ENCODE measurements around the gene TAPT1.

The TAPT1 gene

DNA sequence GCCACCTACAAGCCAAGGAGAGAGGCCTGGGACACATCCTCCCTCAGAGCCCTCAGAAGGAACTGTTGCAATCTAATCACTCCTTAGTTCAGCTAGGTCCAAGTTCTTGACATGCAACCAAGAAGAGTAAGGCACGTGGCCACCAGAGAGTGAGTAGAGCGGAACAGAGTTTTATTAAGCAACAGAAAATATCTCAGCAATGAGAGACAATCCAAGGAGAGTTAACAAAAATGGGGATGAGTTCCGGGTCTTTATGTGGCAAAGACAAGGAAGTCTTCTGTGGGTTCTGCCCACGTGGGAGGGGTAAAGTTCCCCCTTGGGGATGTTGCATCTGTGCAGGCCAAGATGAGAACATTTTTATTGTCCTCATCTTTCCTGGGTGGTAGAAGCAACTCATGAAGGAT is 104.0 kb downstream of the TAPT1 start:
- DNase-seq (ENCODE audit: low read depth): no peak
- H3K4me3 ChIP-seq (ENCODE audit: control insufficient read depth, low read depth, low read length): no peak overlapping the region
- TF ChIP-seq, protein P1, sequence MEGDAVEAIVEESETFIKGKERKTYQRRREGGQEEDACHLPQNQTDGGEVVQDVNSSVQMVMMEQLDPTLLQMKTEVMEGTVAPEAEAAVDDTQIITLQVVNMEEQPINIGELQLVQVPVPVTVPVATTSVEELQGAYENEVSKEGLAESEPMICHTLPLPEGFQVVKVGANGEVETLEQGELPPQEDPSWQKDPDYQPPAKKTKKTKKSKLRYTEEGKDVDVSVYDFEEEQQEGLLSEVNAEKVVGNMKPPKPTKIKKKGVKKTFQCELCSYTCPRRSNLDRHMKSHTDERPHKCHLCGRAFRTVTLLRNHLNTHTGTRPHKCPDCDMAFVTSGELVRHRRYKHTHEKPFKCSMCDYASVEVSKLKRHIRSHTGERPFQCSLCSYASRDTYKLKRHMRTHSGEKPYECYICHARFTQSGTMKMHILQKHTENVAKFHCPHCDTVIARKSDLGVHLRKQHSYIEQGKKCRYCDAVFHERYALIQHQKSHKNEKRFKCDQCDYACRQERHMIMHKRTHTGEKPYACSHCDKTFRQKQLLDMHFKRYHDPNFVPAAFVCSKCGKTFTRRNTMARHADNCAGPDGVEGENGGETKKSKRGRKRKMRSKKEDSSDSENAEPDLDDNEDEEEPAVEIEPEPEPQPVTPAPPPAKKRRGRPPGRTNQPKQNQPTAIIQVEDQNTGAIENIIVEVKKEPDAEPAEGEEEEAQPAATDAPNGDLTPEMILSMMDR (conservative IDR thresholded peaks at IDR 0.05; ENCODE audit: control insufficient read depth, insufficient read depth, low read depth, low read length): no peak

DNA sequence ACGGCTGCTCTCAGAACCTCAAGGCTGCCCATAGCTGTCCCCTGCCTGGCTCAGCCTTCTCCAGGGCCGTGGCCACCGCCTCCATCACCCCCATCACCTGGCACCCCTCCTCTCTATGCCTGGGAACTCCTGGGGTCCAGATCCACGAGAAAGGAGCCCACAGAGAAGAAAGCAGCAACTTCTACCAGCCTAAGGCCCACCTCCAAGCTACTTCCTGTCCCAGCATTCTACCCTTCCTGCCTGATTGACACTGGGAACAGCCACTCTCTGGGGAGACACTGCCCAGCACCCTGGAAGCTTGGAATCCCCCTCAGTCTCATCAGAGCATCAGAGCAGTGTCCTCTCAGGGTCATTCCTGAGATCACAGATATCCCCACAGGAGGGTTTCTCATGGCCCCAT is 105.6 kb downstream of the TAPT1 start:
- H3K4me3 ChIP-seq (ENCODE audit: control insufficient read depth, low read depth, low read length): no peak overlapping the region
- DNase-seq (ENCODE audit: low read depth): peak; percentile 2
- TF ChIP-seq, protein P1 (conservative IDR thresholded peaks at IDR 0.05; ENCODE audit: control insufficient read depth, insufficient read depth, low read depth, low read length): no peak

DNA sequence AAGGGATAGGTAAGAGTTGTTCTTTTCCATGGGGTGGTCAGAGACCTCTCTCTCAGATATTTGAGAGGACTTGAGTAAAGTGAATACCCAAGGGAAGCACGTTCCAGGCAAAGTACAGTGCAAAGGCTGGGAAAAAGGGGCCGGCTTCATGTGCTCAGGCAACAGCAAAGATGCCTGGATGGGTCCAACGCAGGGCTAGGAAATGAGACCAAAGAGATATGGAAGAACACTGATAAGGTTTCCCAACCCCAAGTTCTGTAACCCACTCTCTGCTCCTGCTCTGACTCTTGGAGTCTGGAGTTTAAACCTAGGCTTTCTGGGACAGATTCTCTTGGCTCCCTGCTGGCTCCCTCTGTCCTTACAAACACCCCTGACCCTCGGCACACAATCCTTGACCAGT is 106.3 kb downstream of the TAPT1 start:
- H3K4me3 ChIP-seq (ENCODE audit: control insufficient read depth, low read depth, low read length): no peak overlapping the region
- DNase-seq (ENCODE audit: low read depth): no peak
- TF ChIP-seq, protein P1 (conservative IDR thresholded peaks at IDR 0.05; ENCODE audit: control insufficient read depth, insufficient read depth, low read depth, low read length): no peak

DNA sequence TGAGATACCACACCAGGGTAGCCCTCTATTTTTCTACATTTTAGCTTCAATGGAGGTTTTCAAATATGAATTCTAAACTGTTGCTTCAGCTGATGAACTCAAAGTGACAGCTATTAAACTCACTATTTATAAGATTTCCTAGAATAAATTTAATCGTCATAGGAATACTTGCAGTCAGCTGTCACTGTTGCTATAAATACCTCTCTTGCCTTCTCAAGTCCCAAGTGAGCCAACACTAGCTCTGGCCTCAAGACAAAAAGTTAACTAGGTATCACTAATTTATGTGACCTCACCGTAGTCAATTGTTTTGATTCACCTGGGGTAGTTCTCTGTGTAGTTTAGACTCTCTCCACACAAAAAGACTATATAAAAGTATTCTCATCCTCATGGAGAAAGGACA is 108.2 kb downstream of the TAPT1 start:
- no peak overlapping the region for H3K4me3 ChIP-seq (ENCODE audit: control insufficient read depth, low read depth, low read length)
- no peak for DNase-seq (ENCODE audit: low read depth)
- TF ChIP-seq, protein P1 (conservative IDR thresholded peaks at IDR 0.05; ENCODE audit: control insufficient read depth, insufficient read depth, low read depth, low read length): no peak

DNA sequence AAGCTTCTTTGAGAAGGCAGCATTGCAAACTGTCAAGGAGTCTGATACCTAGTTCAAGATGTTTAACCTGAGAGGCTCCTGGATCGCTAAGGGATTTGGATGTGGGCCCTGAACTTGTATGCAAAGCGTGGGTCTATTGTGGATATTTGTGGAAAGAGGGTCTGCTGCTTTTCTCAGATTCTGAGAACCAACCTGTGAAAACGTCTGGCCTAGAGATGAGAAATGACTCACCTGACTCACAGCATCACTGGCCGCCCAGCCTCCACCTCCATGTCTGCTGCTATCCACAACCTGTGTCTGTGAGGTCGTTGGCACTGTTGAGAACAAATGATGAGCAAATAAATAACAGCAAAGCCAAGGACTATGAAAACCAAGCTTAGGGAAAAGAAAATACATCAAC is 109.1 kb downstream of the TAPT1 start:
- DNase-seq (ENCODE audit: low read depth): no peak
- TF ChIP-seq, protein P1 (conservative IDR thresholded peaks at IDR 0.05; ENCODE audit: control insufficient read depth, insufficient read depth, low read depth, low read length): no peak
- no peak overlapping the region for H3K4me3 ChIP-seq (ENCODE audit: control insufficient read depth, low read depth, low read length)

DNA sequence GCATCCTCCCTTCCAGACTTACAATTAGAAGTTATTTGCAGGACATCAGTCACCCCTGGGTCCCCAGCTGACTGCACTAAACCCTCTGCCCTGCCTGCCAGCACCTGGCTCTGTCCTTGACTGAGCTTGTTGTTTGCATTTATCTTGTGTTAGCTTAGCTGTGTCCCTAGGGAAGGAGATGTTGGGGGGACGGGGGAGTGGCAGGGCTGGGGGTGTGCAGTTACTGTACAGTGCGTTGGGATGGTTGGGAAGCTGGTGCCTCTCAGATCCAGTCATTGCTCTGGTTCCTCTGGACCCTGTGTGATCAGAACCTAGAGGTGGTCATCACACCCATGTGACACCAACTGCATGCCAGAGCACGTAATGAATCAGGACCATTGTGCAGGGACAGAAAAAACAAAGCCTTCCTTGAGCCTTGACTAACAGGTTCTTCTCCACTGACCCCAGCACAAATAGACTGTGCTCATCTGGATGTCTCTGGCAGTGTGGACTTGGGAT is 109.7 kb downstream of the TAPT1 start:
- DNase-seq (ENCODE audit: low read depth): no peak
- TF ChIP-seq, protein P1 (conservative IDR thresholded peaks at IDR 0.05; ENCODE audit: control insufficient read depth, insufficient read depth, low read depth, low read length): no peak
- H3K4me3 ChIP-seq (ENCODE audit: control insufficient read depth, low read depth, low read length): no peak overlapping the region

DNA sequence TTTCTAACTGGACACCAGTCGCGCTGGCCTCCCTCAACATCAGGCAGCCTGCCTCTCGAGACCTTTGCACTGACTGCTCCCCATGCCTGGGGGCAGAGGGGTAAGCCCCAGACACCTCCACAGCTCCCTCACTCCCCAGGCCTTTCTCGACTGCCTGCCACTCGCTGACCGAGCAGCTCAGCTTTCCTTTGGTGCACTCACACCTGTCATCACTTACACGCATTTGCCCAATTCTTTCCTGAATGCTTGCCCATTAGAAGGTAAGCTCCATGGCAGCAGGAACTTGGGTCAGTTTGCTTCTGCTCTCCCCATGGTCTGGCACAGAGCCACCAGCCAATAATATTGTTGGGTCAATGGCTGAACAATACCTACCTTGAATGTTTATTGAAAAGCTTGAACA is 110.3 kb downstream of the TAPT1 start:
- no peak overlapping the region for H3K4me3 ChIP-seq (ENCODE audit: control insufficient read depth, low read depth, low read length)
- TF ChIP-seq, protein P1 (conservative IDR thresholded peaks at IDR 0.05; ENCODE audit: control insufficient read depth, insufficient read depth, low read depth, low read length): no peak

More for the DNA sequence above, 110.3 kb downstream of the TAPT1 start:
- no peak for DNase-seq (ENCODE audit: low read depth)
